ENCODE data around the gene ARMCX6.
"Not testable (repeated sequence)": the region's sequence is repeated elsewhere in the genome, so short reads cannot be mapped to it uniquely, and the experiment has no call there.

ARMCX6 gene

GRCh38 chrX:101617211-101618191, at the start of gene ARMCX6:
Gene ARMCX6, minus strand, starts transcription at chrX:101618000. Its CDS starts 1,380 bp downstream, at chrX:101616620.
- DNase-seq (ENCODE audit: low spot score) = peak; percentile 50
- FAIRE-seq = peak; percentile 24

- no peak for FAIRE-seq
These were observed 41.8 kb upstream of the ARMCX6 start, which contains the start of gene ARMCX2 for GRCh38 chrX:101659601-101660063. Gene ARMCX2, minus strand, starts transcription at chrX:101659850. Its CDS starts 2,262 bp downstream, at chrX:101657588.

GRCh38 chrX:101658661-101659491, 41.1 kb upstream of the ARMCX6 start:
- DNase-seq (ENCODE audit: low spot score) = no peak
- no peak for FAIRE-seq

More at GRCh38 chrX:101659601-101660063, 41.8 kb upstream of the ARMCX6 start, which contains the start of gene ARMCX2:
- DNase-seq (ENCODE audit: low spot score) = no peak

GRCh38 chrX:101657495-101657894, 39.7 kb upstream of the ARMCX6 start:
- FAIRE-seq (no peak), DNase-seq (ENCODE audit: low spot score) (no peak)

GRCh38 chrX:101656817-101657216, 39.0 kb upstream of the ARMCX6 start:
- DNase-seq (ENCODE audit: low spot score) (no peak), FAIRE-seq (no peak)

GRCh38 chrX:101655534-101655933, 37.7 kb upstream of the ARMCX6 start:
- no peak for FAIRE-seq

GRCh38 chrX:101647716-101648115, 29.9 kb upstream of the ARMCX6 start:
- FAIRE-seq = not testable (repeated sequence)

More at GRCh38 chrX:101655534-101655933, 37.7 kb upstream of the ARMCX6 start:
- DNase-seq (ENCODE audit: low spot score) = no peak

GRCh38 chrX:101642093-101642492, 24.3 kb upstream of the ARMCX6 start:
- no peak for DNase-seq (ENCODE audit: low spot score)
- no peak for FAIRE-seq

More at GRCh38 chrX:101647716-101648115, 29.9 kb upstream of the ARMCX6 start:
- DNase-seq (ENCODE audit: low spot score) = not testable (repeated sequence)

- DNase-seq (ENCODE audit: low spot score) = no peak
- FAIRE-seq = no peak
These were observed 21.8 kb upstream of the ARMCX6 start for GRCh38 chrX:101639583-101639982.

- FAIRE-seq = no peak
- no peak for DNase-seq (ENCODE audit: low spot score)
These were observed 1.6 kb upstream of the ARMCX6 start for GRCh38 chrX:101619364-101619763.

- DNase-seq (ENCODE audit: low spot score) = no peak
- no peak for FAIRE-seq
These were observed 12.1 kb downstream of the ARMCX6 start for GRCh38 chrX:101605728-101606127.

- DNase-seq (ENCODE audit: low spot score) (no peak), FAIRE-seq (no peak)
These were observed 12.7 kb downstream of the ARMCX6 start for GRCh38 chrX:101605146-101605545.

GRCh38 chrX:101602077-101602476, 15.7 kb downstream of the ARMCX6 start:
- FAIRE-seq = no peak
- DNase-seq (ENCODE audit: low spot score) = no peak

GRCh38 chrX:101599592-101599991, 18.2 kb downstream of the ARMCX6 start:
- DNase-seq (ENCODE audit: low spot score); FAIRE-seq: not testable (repeated sequence)

GRCh38 chrX:101595739-101596419, 21.9 kb downstream of the ARMCX6 start:
- DNase-seq (ENCODE audit: low spot score) (peak; percentile 25), FAIRE-seq (no peak)

Data from RCC 7860 (cell line).